K562 (cell line): ENCODE data around the gene CDC45. TPM values are rescaled to one million over a fixed set of nuclear protein-coding genes. Genes with fewer than 3 reads are reported as not detected.
A peak's percentile ranks its signal among the peaks of the same experiment; 100 is the strongest.

Experiments
- FUS ChIP-seq: fragments of 200-400 bp; formaldehyde crosslinking; optimal IDR thresholded peaks from 2 replicates; pipeline ENCODE3; 2017; ENCODE audit warnings: low read depth, low read length
- GTF2B ChIP-seq: IDR thresholded peaks from 2 replicates; pipeline ENCODE4 v1.6.1; 2011; ENCODE audit not compliant: insufficient read length; ENCODE audit errors: extremely low read depth
- PHF21A ChIP-seq: fragments of 450-650 bp; IDR thresholded peaks from 2 replicates; pipeline ENCODE4 v1.6.1; 2017; ENCODE audit warnings: low read depth, borderline replicate concordance
- PRPF4 ChIP-seq: fragments of 200-400 bp; formaldehyde crosslinking; IDR thresholded peaks from one replicate; pipeline ENCODE4 v1.6.1; 2017; ENCODE audit warnings: low read length, low read depth, mild to moderate bottlenecking; ENCODE audit not compliant: insufficient read depth, poor library complexity, severe bottlenecking
- SIN3A ChIP-seq, 2 experiments: fragments of 150-350 bp in 1 of 2; IDR thresholded peaks; 2 replicates each; pipeline ENCODE4 v1.6.1; 2011 to 2016; ENCODE audit warnings: borderline replicate concordance in 2 of 2, low read depth in 2 of 2, low read length in 2 of 2, mild to moderate bottlenecking in 2 of 2, moderate library complexity in 2 of 2; ENCODE audit not compliant: control insufficient read depth in 1 of 2
- SMAD2 ChIP-seq: fragments of 150-350 bp; IDR thresholded peaks from 2 replicates; pipeline ENCODE4 v1.6.1; 2014; ENCODE audit warnings: low read depth, mild to moderate bottlenecking, low read length
- SMARCA5 ChIP-seq: fragments of 450-650 bp; IDR thresholded peaks from 2 replicates; pipeline ENCODE4 v1.6.1; 2016
- TCF15 ChIP-seq: fragments of 250-450 bp; sonication (Bioruptor Pico); IDR thresholded peaks from 2 replicates; pipeline ENCODE4 v1.8.0; 2022; ENCODE audit warnings: moderate library complexity, mild to moderate bottlenecking, inconsistent platforms
- ZBTB43 ChIP-seq: sonication (generic); formaldehyde crosslinking; IDR thresholded peaks from 2 replicates; pipeline ENCODE4 v1.8.0; 2023; ENCODE audit warnings: mild to moderate bottlenecking, missing genetic modification reagents
- ZNF143 ChIP-seq: sonication (generic); formaldehyde crosslinking; IDR thresholded peaks from 2 replicates; pipeline ENCODE4 v1.9.0; 2022; ENCODE audit warnings: mild to moderate bottlenecking, missing genetic modification reagents
- polyA plus RNA-seq, 8 experiments: library from polyadenylated mRNA; depleted of rRNA in 4 of 8; stranded (reverse) in 5 of 8; unstranded in 3 of 8; fragments of >200 nt; fragmentation: Nextera tagmentation in 2 of 8; fragmentation: Illumina TruSeq in 1 of 8; extraction: Ambion mirVana in 2 of 8; extraction: Trizol in 1 of 8; gene quantifications; 2 replicates each; pipeline versions ENCODE4 v1.2.1 to v1.2.3, GENCODE V29; 2011 to 2014; ENCODE audit warnings: inconsistent platforms in 1 of 8, missing spikeins in 1 of 8
- total RNA-seq, 7 experiments: library from RNA; depleted of rRNA in 6 of 7; stranded (reverse); fragments of >200 nt in 6 of 7; fragmentation: Illumina TruSeq in 2 of 7; extraction: Trizol in 2 of 7; gene quantifications; 2 replicates each; pipeline versions ENCODE4 v1.2.1 to v1.2.3, GENCODE V29; 2011 to 2021; ENCODE audit warnings: low replicate concordance in 1 of 7
- TF ChIP-seq, protein P1 (sequence below), 2 experiments: fragments of 450-650 bp in 1 of 2; sonication (generic) in 1 of 2; formaldehyde crosslinking in 1 of 2; IDR thresholded peaks; 2 replicates each; pipeline versions ENCODE4 v1.7.1 to v1.9.0; 2016 to 2022; ENCODE audit warnings: inconsistent platforms in 1 of 2, mild to moderate bottlenecking in 1 of 2, missing genetic modification reagents in 1 of 2
- TF ChIP-seq, protein P2 (sequence below): IDR thresholded peaks from 3 replicates; pipeline ENCODE4 v1.6.1; 2011; ENCODE audit warnings: borderline replicate concordance, mild to moderate bottlenecking, moderate library complexity; ENCODE audit not compliant: insufficient read length; ENCODE audit errors: extremely low read depth

The CDC45 gene
- total and polyA plus RNA-seq, 9 of the 15 experiments (the other 6 are each of a cell fraction or from before 2014, with no cell fraction given), result 251 to 580 (median 410) TPM

DNA sequence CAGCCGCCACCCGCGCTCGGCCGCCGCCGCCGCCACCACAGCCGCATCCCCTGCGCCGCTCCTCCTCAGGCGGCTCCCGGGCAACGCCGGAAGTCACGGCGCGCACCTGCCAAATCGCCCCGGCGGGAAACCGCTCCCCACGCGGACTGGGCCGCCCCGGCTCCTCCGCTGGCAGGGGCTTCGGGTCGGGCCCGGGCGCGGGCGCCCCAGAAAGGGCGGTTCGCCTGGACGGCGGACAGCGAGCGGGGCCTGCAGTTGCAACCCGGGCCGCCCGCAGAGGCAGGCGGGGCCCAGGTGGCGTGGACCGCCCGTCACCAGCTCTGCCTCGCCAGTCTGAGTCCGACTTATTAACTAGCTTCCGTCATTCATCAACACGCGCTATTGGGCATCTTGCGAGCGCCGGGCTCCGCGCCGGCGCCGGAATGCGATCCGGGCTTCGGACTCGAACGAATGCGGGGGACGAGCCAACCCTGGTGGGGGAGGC, 48.0 kb upstream of the CDC45 start, which contains the start of gene HIRA (continued):
- TF ChIP-seq, protein P1, sequence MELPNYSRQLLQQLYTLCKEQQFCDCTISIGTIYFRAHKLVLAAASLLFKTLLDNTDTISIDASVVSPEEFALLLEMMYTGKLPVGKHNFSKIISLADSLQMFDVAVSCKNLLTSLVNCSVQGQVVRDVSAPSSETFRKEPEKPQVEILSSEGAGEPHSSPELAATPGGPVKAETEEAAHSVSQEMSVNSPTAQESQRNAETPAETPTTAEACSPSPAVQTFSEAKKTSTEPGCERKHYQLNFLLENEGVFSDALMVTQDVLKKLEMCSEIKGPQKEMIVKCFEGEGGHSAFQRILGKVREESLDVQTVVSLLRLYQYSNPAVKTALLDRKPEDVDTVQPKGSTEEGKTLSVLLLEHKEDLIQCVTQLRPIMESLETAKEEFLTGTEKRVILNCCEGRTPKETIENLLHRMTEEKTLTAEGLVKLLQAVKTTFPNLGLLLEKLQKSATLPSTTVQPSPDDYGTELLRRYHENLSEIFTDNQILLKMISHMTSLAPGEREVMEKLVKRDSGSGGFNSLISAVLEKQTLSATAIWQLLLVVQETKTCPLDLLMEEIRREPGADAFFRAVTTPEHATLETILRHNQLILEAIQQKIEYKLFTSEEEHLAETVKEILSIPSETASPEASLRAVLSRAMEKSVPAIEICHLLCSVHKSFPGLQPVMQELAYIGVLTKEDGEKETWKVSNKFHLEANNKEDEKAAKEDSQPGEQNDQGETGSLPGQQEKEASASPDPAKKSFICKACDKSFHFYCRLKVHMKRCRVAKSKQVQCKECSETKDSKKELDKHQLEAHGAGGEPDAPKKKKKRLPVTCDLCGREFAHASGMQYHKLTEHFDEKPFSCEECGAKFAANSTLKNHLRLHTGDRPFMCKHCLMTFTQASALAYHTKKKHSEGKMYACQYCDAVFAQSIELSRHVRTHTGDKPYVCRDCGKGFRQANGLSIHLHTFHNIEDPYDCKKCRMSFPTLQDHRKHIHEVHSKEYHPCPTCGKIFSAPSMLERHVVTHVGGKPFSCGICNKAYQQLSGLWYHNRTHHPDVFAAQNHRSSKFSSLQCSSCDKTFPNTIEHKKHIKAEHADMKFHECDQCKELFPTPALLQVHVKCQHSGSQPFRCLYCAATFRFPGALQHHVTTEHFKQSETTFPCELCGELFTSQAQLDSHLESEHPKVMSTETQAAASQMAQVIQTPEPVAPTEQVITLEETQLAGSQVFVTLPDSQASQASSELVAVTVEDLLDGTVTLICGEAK (IDR thresholded peaks at IDR 0.05), result no peak
- TF ChIP-seq, protein P1 (CRISPR knock-in tag; IDR thresholded peaks at IDR 0.05), result no peak
- TF ChIP-seq GTF2B (no peak), SMAD2 (no peak), PRPF4 (no peak), TCF15 (CRISPR knock-in tag) (peak; percentile 75; the same call in 1 of the 2 replicates), ZNF143 (no peak), SMARCA5 (no peak), ZBTB43 (CRISPR knock-in tag) (no peak), PHF21A (no peak), SIN3A (IDR thresholded peaks at IDR 0.05; ENCODE audit: borderline replicate concordance in 2 of 2, control insufficient read depth in 1 of 2, low read depth in 2 of 2, low read length in 2 of 2) (peak in 1 of 2 experiments; percentile 9; a peak in 1 of 4 replicates), FUS (no peak)
- TF ChIP-seq, protein P2, sequence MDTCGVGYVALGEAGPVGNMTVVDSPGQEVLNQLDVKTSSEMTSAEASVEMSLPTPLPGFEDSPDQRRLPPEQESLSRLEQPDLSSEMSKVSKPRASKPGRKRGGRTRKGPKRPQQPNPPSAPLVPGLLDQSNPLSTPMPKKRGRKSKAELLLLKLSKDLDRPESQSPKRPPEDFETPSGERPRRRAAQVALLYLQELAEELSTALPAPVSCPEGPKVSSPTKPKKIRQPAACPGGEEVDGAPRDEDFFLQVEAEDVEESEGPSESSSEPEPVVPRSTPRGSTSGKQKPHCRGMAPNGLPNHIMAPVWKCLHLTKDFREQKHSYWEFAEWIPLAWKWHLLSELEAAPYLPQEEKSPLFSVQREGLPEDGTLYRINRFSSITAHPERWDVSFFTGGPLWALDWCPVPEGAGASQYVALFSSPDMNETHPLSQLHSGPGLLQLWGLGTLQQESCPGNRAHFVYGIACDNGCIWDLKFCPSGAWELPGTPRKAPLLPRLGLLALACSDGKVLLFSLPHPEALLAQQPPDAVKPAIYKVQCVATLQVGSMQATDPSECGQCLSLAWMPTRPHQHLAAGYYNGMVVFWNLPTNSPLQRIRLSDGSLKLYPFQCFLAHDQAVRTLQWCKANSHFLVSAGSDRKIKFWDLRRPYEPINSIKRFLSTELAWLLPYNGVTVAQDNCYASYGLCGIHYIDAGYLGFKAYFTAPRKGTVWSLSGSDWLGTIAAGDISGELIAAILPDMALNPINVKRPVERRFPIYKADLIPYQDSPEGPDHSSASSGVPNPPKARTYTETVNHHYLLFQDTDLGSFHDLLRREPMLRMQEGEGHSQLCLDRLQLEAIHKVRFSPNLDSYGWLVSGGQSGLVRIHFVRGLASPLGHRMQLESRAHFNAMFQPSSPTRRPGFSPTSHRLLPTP, result no peak
